ENCODE data around the gene DPH1.
A peak's percentile ranks its signal among the peaks of the same experiment; 100 is the strongest.

Gene DPH1

DNA sequence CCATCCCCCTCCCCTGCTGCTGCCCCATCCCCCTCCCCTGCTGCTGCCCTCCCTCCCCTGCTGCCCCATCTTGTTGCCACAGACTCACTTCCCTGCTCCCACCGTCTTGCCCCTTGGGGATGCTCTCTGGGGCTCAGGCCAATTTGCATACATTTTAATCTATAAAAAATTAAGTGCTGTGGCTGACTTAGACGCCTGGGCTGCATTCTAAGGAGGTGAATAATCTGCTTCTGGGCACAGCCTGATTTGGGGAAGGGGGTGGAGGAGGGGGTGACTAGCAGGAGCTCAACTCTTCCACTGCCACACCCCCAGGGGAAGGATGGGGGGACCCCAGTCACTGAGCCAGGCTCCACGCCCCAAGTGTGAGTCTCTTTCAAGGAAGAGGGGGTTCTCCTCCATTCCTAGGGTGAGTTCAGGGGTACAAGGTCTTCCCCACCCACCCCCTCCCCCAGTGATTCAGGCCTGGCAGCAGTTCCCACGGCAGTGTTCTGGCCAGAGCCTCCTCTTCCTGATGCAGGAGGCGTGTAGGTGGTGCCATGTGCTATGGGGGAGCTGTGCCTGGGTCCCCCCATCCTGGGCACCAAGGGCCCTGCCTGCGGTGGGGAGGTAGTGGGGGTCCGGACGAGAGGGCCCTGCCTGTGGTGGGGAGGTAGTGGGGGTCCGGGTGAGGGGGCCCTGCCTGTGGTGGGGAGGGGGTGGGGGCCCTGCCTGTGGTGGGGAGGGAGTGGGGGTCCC is 5.0 kb downstream of the DPH1 start:
- TF ChIP-seq, protein P1, sequence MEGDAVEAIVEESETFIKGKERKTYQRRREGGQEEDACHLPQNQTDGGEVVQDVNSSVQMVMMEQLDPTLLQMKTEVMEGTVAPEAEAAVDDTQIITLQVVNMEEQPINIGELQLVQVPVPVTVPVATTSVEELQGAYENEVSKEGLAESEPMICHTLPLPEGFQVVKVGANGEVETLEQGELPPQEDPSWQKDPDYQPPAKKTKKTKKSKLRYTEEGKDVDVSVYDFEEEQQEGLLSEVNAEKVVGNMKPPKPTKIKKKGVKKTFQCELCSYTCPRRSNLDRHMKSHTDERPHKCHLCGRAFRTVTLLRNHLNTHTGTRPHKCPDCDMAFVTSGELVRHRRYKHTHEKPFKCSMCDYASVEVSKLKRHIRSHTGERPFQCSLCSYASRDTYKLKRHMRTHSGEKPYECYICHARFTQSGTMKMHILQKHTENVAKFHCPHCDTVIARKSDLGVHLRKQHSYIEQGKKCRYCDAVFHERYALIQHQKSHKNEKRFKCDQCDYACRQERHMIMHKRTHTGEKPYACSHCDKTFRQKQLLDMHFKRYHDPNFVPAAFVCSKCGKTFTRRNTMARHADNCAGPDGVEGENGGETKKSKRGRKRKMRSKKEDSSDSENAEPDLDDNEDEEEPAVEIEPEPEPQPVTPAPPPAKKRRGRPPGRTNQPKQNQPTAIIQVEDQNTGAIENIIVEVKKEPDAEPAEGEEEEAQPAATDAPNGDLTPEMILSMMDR (IDR thresholded peaks at IDR 0.05; ENCODE audit: poor library complexity, severe bottlenecking): no peak
- no peak overlapping the region for H3K4me3 ChIP-seq (ENCODE audit: severe bottlenecking)
- 0 out of 2 replicates have a peak, but pooled peaks cover 4% of the 10 kb centered on the region for H3K36me3 ChIP-seq (ENCODE audit: low read depth)
- H3K9me3 ChIP-seq (ENCODE audit: severe bottlenecking): no peaks in the 10 kb centered on the region
- no peak for ATAC-seq (ENCODE audit: low read depth)
- no peaks in the 10 kb centered on the region for H3K27me3 ChIP-seq (ENCODE audit: insufficient read depth, poor library complexity, severe bottlenecking)
- no peak for DNase-seq (ENCODE audit: low spot score)
- no peak overlapping the region for H3K27ac ChIP-seq (ENCODE audit: poor library complexity, severe bottlenecking)
- peaks cover 5% of the 10 kb centered on the region for H3K4me1 ChIP-seq (ENCODE audit: insufficient read depth, poor library complexity, severe bottlenecking)

DNA sequence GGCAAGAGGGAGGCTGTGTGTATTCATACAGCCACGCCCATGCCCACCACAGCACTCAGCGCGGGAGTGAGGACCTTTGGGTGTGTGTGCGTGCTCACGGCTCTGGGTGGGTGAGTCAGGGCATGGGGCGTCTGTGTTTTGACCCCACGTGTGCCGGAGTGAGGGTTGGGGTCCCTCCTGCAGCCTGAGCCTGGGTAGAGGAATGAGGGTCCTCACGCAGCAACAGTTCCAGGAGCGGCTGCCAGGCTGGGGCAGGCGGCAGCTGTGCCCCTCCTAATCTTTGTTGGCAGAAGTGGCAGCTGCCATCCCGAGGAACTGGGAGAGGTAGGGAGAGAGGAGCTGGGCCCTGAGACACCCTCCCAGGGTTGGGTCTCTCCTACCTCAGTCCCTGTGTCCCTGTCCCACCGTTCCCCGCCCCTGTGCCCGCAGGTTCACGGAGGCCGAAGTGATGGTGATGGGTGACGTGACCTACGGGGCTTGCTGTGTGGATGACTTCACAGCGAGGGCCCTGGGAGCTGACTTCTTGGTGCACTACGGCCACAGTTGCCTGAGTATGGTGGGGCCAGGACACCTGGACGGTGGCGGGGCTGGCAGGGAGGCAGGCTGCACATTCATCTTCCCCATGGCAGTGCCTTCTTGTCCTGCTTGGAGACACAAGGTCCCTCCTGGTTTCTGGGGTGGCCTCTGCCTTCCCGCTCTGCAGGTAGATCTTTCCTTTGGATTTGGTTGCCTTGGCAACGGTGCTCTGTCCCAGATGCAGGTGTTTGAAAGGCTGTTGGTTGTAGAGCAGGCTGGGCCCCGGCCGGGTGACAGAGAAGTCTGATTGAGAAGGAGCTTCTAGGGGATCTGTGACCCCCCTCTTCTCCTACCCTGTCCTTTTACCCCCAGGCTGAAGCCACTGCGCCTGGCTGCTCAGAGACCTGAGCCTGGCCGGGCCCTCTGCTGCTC is 5.9 kb downstream of the DPH1 start:
- Histone ChIP-seq H3K27ac (ENCODE audit: poor library complexity, severe bottlenecking) (no peak overlapping the region), H3K36me3 (ENCODE audit: low read depth) (0 out of 2 replicates have a peak, but pooled peaks cover 4% of the 10 kb centered on the region), H3K4me1 (ENCODE audit: insufficient read depth, poor library complexity, severe bottlenecking) (peaks cover 3% of the 10 kb centered on the region), H3K9me3 (ENCODE audit: severe bottlenecking) (no peaks in the 10 kb centered on the region), H3K27me3 (ENCODE audit: insufficient read depth, poor library complexity, severe bottlenecking) (no peaks in the 10 kb centered on the region), H3K4me3 (ENCODE audit: severe bottlenecking) (no peak overlapping the region)
- ATAC-seq (ENCODE audit: low read depth) (no peak), DNase-seq (ENCODE audit: low spot score) (peak; percentile 61)
- TF ChIP-seq, protein P1 (IDR thresholded peaks at IDR 0.05; ENCODE audit: poor library complexity, severe bottlenecking): no peak

DNA sequence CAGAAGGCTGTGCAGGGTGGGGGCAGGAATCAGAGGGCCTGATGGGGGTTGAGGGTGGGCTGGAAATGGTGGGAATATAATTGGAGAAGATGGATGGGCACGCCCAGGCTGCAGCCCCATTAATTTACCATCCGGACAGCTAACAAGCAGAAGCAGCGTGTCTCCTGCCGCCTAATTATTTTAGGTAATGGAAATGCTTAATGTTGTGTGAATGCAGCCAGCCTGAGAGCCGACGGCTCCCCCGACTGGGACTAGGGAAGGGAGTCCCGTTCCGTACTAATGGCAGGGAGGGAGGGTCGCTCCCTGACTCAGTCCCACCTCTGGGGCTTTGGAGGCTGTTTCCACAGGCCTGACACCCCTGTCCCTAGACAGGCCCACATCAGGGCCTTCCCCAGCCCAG is 7.2 kb downstream of the DPH1 start:
- no peaks in the 10 kb centered on the region for H3K4me1 ChIP-seq (ENCODE audit: insufficient read depth, poor library complexity, severe bottlenecking)
- no peaks in the 10 kb centered on the region for H3K27me3 ChIP-seq (ENCODE audit: insufficient read depth, poor library complexity, severe bottlenecking)
- DNase-seq (ENCODE audit: low spot score) (no peak), ATAC-seq (ENCODE audit: low read depth) (no peak)
- no peak overlapping the region for H3K27ac ChIP-seq (ENCODE audit: poor library complexity, severe bottlenecking)
- TF ChIP-seq, protein P1 (IDR thresholded peaks at IDR 0.05; ENCODE audit: poor library complexity, severe bottlenecking): no peak
- H3K36me3 ChIP-seq (ENCODE audit: low read depth): 0 out of 2 replicates have a peak, but pooled peaks cover 4% of the 10 kb centered on the region
- H3K4me3 ChIP-seq (ENCODE audit: severe bottlenecking): no peak overlapping the region
- no peaks in the 10 kb centered on the region for H3K9me3 ChIP-seq (ENCODE audit: severe bottlenecking)

DNA sequence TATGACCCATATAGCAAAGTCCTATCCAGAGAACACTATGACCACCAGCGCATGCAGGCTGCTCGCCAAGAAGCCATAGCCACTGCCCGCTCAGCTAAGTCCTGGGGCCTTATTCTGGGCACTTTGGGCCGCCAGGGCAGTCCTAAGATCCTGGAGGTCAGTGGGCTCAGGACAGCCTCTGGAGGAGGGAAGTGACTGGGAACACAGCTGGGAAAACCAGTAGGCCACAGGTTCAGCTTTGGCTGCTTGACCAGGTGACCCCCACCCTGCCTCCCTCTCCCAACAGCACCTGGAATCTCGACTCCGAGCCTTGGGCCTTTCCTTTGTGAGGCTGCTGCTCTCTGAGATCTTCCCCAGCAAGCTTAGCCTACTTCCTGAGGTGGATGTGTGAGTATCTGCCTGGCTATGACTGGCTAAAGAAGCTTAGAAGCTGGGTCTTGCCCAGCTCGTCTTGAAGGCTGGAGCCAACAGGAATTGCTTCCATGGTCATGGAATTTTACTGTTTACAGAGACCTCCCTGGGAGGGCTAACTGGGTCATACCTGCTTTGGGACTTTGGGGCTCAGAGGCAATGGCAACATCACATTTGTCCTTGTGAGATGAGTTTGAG is 10.4 kb downstream of the DPH1 start:
- H3K4me1 ChIP-seq (ENCODE audit: insufficient read depth, poor library complexity, severe bottlenecking): peaks cover 11% of the 10 kb centered on the region
- H3K27ac ChIP-seq (ENCODE audit: poor library complexity, severe bottlenecking): no peak overlapping the region
- no peaks in the 10 kb centered on the region for H3K27me3 ChIP-seq (ENCODE audit: insufficient read depth, poor library complexity, severe bottlenecking)
- peaks cover 16% of the 10 kb centered on the region for H3K36me3 ChIP-seq (ENCODE audit: low read depth)
- TF ChIP-seq, protein P1 (IDR thresholded peaks at IDR 0.05; ENCODE audit: poor library complexity, severe bottlenecking): no peak
- H3K4me3 ChIP-seq (ENCODE audit: severe bottlenecking): no peak overlapping the region
- no peak for ATAC-seq (ENCODE audit: low read depth)
- no peaks in the 10 kb centered on the region for H3K9me3 ChIP-seq (ENCODE audit: severe bottlenecking)
- DNase-seq (ENCODE audit: low spot score): no peak

All from RWPE2 (cell line).